GM21786 (cell line): Measurements from ENCODE around the gene MYO18A.
"Not testable (repeated sequence)": the region's sequence is repeated elsewhere in the genome, so short reads cannot be mapped to it uniquely, and the experiment has no call there.

ENCODE experiments used
- ATAC-seq: cut with Tn5 transposase; IDR thresholded peaks from one replicate; pipeline ENCODE4 v1.9.1; 2021; ENCODE audit not compliant: unreplicated experiment

The MYO18A gene

GRCh38 chr17:29107933-29108822, 72.0 kb downstream of the MYO18A start:
- no peak for ATAC-seq

- ATAC-seq, result no peak
Measured at GRCh38 chr17:29107084-29107483, 73.1 kb downstream of the MYO18A start.

- no peak for ATAC-seq
Measured at GRCh38 chr17:29103341-29103740, 76.9 kb downstream of the MYO18A start.

GRCh38 chr17:29102741-29103181, 77.4 kb downstream of the MYO18A start:
- ATAC-seq, result no peak

- ATAC-seq, result no peak
Measured at GRCh38 chr17:29102046-29102445, 78.2 kb downstream of the MYO18A start.

- ATAC-seq, result no peak
Measured at GRCh38 chr17:29100296-29100695, 79.9 kb downstream of the MYO18A start.

- ATAC-seq, result no peak
Measured at GRCh38 chr17:29099527-29099926, 80.7 kb downstream of the MYO18A start.

GRCh38 chr17:29096094-29096493, 84.1 kb downstream of the MYO18A start:
- ATAC-seq, result no peak

- no peak for ATAC-seq
Measured at GRCh38 chr17:29095439-29095838, 84.8 kb downstream of the MYO18A start.

- ATAC-seq, result no peak
Measured at GRCh38 chr17:29094101-29094708, 86.0 kb downstream of the MYO18A start.

GRCh38 chr17:29093090-29093871, 86.9 kb downstream of the MYO18A start:
- ATAC-seq, result no peak

GRCh38 chr17:29091606-29092289, 88.5 kb downstream of the MYO18A start:
- ATAC-seq, result no peak

GRCh38 chr17:29090750-29091605, 89.2 kb downstream of the MYO18A start:
- no peak for ATAC-seq

- no peak for ATAC-seq
Measured at GRCh38 chr17:29090108-29090507, 90.1 kb downstream of the MYO18A start.

- no peak for ATAC-seq
Measured at GRCh38 chr17:29089601-29090044, 90.6 kb downstream of the MYO18A start.

- not testable (repeated sequence) for ATAC-seq
Measured at GRCh38 chr17:29088782-29089181, 91.4 kb downstream of the MYO18A start.

GRCh38 chr17:29086628-29087332, 93.4 kb downstream of the MYO18A start:
- no peak for ATAC-seq

GRCh38 chr17:29085223-29085622, 95.0 kb downstream of the MYO18A start:
- ATAC-seq, result no peak

GRCh38 chr17:29084541-29085146, 95.6 kb downstream of the MYO18A start:
- ATAC-seq, result no peak
